ENCODE results near the gene PTPA. TPM values are rescaled to one million over a fixed set of nuclear protein-coding genes. Genes with fewer than 3 reads are reported as not detected.

PTPA gene
- total and polyA plus RNA-seq, 10 of the 15 experiments (the other 5 are each of a cell fraction or from before 2014, with no cell fraction given), result 1.6 to 111 (median 55.1) TPM

- no peak for TF ChIP-seq IRF5 (IDR thresholded peaks at IDR 0.05; ENCODE audit: borderline replicate concordance)
- TF ChIP-seq USF2 (IDR thresholded peaks at IDR 0.05; ENCODE audit: borderline replicate concordance, low read depth, low read length), result no peak
- TF ChIP-seq LARP7 (IDR thresholded peaks at IDR 0.05), result no peak
- TF ChIP-seq RFX5 (IDR thresholded peaks at IDR 0.05; ENCODE audit: low read depth, low read length), result no peak
- no peak for TF ChIP-seq SUPT20H (IDR thresholded peaks at IDR 0.05; ENCODE audit: borderline replicate concordance, control insufficient read depth, low read depth, low read length)
- TF ChIP-seq, protein P1, sequence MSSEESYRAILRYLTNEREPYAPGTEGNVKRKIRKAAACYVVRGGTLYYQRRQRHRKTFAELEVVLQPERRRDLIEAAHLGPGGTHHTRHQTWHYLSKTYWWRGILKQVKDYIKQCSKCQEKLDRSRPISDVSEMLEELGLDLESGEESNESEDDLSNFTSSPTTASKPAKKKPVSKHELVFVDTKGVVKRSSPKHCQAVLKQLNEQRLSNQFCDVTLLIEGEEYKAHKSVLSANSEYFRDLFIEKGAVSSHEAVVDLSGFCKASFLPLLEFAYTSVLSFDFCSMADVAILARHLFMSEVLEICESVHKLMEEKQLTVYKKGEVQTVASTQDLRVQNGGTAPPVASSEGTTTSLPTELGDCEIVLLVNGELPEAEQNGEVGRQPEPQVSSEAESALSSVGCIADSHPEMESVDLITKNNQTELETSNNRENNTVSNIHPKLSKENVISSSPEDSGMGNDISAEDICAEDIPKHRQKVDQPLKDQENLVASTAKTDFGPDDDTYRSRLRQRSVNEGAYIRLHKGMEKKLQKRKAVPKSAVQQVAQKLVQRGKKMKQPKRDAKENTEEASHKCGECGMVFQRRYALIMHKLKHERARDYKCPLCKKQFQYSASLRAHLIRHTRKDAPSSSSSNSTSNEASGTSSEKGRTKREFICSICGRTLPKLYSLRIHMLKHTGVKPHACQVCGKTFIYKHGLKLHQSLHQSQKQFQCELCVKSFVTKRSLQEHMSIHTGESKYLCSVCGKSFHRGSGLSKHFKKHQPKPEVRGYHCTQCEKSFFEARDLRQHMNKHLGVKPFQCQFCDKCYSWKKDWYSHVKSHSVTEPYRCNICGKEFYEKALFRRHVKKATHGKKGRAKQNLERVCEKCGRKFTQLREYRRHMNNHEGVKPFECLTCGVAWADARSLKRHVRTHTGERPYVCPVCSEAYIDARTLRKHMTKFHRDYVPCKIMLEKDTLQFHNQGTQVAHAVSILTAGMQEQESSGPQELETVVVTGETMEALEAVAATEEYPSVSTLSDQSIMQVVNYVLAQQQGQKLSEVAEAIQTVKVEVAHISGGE (CRISPR knock-in tag; IDR thresholded peaks at IDR 0.05), result no peak
- TF ChIP-seq HDAC2 (IDR thresholded peaks at IDR 0.05), result no peak
- peak in 1 of 2 experiments; percentile 66; a peak in 1 of 4 replicates for TF ChIP-seq SRF (IDR thresholded peaks at IDR 0.05; ENCODE audit: low read depth in 2 of 2, low read length in 2 of 2)
- TF ChIP-seq ESRRA (IDR thresholded peaks at IDR 0.05; ENCODE audit: low read length), result no peak
- peak; percentile 94 for TF ChIP-seq CREM (IDR thresholded peaks at IDR 0.05; ENCODE audit: low read depth)
- peak; percentile 71; the same call in 1 of the 2 replicates for TF ChIP-seq RB1 (IDR thresholded peaks at IDR 0.05; ENCODE audit: borderline replicate concordance)
- TF ChIP-seq SP1 (IDR thresholded peaks at IDR 0.05; ENCODE audit: low read depth, low read length), result peak; percentile 83
- TF ChIP-seq SREBF1 (IDR thresholded peaks at IDR 0.05; ENCODE audit: low read length), result no peak
- peak; percentile 97 for TF ChIP-seq DPF2 (IDR thresholded peaks at IDR 0.05)
- TF ChIP-seq, protein P2, sequence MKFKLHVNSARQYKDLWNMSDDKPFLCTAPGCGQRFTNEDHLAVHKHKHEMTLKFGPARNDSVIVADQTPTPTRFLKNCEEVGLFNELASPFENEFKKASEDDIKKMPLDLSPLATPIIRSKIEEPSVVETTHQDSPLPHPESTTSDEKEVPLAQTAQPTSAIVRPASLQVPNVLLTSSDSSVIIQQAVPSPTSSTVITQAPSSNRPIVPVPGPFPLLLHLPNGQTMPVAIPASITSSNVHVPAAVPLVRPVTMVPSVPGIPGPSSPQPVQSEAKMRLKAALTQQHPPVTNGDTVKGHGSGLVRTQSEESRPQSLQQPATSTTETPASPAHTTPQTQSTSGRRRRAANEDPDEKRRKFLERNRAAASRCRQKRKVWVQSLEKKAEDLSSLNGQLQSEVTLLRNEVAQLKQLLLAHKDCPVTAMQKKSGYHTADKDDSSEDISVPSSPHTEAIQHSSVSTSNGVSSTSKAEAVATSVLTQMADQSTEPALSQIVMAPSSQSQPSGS (IDR thresholded peaks at IDR 0.05; ENCODE audit: low read length), result peak; percentile 93
- peak; percentile 96 for TF ChIP-seq BCL3 (IDR thresholded peaks at IDR 0.05; ENCODE audit: borderline replicate concordance, insufficient read depth, low read depth, low read length, poor library complexity, severe bottlenecking)
- TF ChIP-seq SMAD1 (IDR thresholded peaks at IDR 0.05; ENCODE audit: low read depth, partially characterized antibody), result no peak
- TF ChIP-seq, protein P3, sequence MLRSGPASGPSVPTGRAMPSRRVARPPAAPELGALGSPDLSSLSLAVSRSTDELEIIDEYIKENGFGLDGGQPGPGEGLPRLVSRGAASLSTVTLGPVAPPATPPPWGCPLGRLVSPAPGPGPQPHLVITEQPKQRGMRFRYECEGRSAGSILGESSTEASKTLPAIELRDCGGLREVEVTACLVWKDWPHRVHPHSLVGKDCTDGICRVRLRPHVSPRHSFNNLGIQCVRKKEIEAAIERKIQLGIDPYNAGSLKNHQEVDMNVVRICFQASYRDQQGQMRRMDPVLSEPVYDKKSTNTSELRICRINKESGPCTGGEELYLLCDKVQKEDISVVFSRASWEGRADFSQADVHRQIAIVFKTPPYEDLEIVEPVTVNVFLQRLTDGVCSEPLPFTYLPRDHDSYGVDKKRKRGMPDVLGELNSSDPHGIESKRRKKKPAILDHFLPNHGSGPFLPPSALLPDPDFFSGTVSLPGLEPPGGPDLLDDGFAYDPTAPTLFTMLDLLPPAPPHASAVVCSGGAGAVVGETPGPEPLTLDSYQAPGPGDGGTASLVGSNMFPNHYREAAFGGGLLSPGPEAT (IDR thresholded peaks at IDR 0.05; ENCODE audit: low read depth), result peak; percentile 94
These were observed 28.8 kb downstream of the PTPA start (continued) for GRCh38 chr9:129139993-129140396.
